SK-N-SH (cell line): ENCODE data around the gene ERC2.

Source experiments
- FOXM1 ChIP-seq: IDR thresholded peaks from 2 replicates; pipeline ENCODE4 v1.4.0; 2012; ENCODE audit warnings: low read depth, mild to moderate bottlenecking
- POLR2AphosphoS5 ChIP-seq: IDR thresholded peaks from 2 replicates; pipeline ENCODE4 v1.6.1; 2012; ENCODE audit warnings: low read depth, low read length

- TF ChIP-seq POLR2AphosphoS5 = no peak
- TF ChIP-seq FOXM1 = no peak
These were observed 104.5 kb downstream of the ERC2 start for GRCh38 chr3:56363720-56364119.
